ENCODE results near the gene BCDIN3D.
"Not testable (repeated sequence)": the region's sequence is repeated elsewhere in the genome, so short reads cannot be mapped to it uniquely, and the experiment has no call there.

DNA sequence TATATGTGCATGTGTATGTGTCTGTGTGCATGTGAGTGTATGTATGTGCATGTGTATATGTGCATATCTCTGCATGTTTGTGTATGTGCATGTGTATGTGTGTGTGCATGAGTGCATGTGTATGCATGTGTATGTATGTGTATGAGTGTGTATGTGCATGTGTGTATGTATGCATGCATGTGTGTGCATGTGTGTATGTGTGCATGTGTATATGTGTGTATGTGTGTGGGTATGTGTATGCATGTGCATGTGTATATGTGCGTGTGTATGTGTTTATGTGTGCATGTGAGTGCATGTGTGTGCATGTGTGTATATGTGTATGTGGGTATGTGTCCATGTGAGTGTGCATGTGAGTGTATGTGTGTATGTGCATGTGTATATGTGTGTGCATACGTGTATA, 36.2 kb upstream of the BCDIN3D start:
- TF ChIP-seq, protein P1, sequence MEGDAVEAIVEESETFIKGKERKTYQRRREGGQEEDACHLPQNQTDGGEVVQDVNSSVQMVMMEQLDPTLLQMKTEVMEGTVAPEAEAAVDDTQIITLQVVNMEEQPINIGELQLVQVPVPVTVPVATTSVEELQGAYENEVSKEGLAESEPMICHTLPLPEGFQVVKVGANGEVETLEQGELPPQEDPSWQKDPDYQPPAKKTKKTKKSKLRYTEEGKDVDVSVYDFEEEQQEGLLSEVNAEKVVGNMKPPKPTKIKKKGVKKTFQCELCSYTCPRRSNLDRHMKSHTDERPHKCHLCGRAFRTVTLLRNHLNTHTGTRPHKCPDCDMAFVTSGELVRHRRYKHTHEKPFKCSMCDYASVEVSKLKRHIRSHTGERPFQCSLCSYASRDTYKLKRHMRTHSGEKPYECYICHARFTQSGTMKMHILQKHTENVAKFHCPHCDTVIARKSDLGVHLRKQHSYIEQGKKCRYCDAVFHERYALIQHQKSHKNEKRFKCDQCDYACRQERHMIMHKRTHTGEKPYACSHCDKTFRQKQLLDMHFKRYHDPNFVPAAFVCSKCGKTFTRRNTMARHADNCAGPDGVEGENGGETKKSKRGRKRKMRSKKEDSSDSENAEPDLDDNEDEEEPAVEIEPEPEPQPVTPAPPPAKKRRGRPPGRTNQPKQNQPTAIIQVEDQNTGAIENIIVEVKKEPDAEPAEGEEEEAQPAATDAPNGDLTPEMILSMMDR (IDR thresholded peaks at IDR 0.05): not testable (repeated sequence)
- not testable (repeated sequence) for TF ChIP-seq ESRRA (CRISPR knock-in tag; IDR thresholded peaks at IDR 0.05; ENCODE audit: borderline replicate concordance); CREM (CRISPR knock-in tag; IDR thresholded peaks at IDR 0.05); SP1 (CRISPR knock-in tag; conservative IDR thresholded peaks at IDR 0.05); ZNF416 (CRISPR knock-in tag; IDR thresholded peaks at IDR 0.05); ZNF423 (CRISPR knock-in tag; IDR thresholded peaks at IDR 0.05); TP53 (CRISPR knock-in tag; IDR thresholded peaks at IDR 0.05)
- TF ChIP-seq, protein P2, sequence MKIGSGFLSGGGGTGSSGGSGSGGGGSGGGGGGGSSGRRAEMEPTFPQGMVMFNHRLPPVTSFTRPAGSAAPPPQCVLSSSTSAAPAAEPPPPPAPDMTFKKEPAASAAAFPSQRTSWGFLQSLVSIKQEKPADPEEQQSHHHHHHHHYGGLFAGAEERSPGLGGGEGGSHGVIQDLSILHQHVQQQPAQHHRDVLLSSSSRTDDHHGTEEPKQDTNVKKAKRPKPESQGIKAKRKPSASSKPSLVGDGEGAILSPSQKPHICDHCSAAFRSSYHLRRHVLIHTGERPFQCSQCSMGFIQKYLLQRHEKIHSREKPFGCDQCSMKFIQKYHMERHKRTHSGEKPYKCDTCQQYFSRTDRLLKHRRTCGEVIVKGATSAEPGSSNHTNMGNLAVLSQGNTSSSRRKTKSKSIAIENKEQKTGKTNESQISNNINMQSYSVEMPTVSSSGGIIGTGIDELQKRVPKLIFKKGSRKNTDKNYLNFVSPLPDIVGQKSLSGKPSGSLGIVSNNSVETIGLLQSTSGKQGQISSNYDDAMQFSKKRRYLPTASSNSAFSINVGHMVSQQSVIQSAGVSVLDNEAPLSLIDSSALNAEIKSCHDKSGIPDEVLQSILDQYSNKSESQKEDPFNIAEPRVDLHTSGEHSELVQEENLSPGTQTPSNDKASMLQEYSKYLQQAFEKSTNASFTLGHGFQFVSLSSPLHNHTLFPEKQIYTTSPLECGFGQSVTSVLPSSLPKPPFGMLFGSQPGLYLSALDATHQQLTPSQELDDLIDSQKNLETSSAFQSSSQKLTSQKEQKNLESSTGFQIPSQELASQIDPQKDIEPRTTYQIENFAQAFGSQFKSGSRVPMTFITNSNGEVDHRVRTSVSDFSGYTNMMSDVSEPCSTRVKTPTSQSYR (CRISPR knock-in tag; IDR thresholded peaks at IDR 0.05): not testable (repeated sequence)
- TF ChIP-seq, protein P3, sequence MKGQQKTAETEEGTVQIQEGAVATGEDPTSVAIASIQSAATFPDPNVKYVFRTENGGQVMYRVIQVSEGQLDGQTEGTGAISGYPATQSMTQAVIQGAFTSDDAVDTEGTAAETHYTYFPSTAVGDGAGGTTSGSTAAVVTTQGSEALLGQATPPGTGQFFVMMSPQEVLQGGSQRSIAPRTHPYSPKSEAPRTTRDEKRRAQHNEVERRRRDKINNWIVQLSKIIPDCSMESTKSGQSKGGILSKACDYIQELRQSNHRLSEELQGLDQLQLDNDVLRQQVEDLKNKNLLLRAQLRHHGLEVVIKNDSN (CRISPR knock-in tag; IDR thresholded peaks at IDR 0.05): not testable (repeated sequence)
- TF ChIP-seq, protein P4, sequence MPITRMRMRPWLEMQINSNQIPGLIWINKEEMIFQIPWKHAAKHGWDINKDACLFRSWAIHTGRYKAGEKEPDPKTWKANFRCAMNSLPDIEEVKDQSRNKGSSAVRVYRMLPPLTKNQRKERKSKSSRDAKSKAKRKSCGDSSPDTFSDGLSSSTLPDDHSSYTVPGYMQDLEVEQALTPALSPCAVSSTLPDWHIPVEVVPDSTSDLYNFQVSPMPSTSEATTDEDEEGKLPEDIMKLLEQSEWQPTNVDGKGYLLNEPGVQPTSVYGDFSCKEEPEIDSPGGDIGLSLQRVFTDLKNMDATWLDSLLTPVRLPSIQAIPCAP (CRISPR knock-in tag; IDR thresholded peaks at IDR 0.05): not testable (repeated sequence)
- TF ChIP-seq, protein P5, sequence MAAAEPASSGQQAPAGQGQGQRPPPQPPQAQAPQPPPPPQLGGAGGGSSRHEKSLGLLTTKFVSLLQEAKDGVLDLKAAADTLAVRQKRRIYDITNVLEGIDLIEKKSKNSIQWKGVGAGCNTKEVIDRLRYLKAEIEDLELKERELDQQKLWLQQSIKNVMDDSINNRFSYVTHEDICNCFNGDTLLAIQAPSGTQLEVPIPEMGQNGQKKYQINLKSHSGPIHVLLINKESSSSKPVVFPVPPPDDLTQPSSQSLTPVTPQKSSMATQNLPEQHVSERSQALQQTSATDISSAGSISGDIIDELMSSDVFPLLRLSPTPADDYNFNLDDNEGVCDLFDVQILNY (CRISPR knock-in tag; IDR thresholded peaks at IDR 0.05): not testable (repeated sequence)
- TF ChIP-seq, protein P6, sequence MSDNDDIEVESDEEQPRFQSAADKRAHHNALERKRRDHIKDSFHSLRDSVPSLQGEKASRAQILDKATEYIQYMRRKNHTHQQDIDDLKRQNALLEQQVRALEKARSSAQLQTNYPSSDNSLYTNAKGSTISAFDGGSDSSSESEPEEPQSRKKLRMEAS (CRISPR knock-in tag; IDR thresholded peaks at IDR 0.05): not testable (repeated sequence)

All from WTC11 (cell line).